GF-D8 (cell line): ENCODE data around the gene FHL2.

ENCODE experiments used
- DNase-seq: peaks from one replicate; lab custom pipeline; 2025; lab: John Stamatoyannopoulos, UW

FHL2 gene

GRCh38 chr2:105397025-105397722 lies 1.7 kb downstream of the FHL2 start:
- no peak for DNase-seq

- DNase-seq, result no peak
Measured at GRCh38 chr2:105396254-105397024, 2.4 kb downstream of the FHL2 start.

- DNase-seq, result no peak
Measured at GRCh38 chr2:105395691-105396090, 3.2 kb downstream of the FHL2 start.

GRCh38 chr2:105394951-105395611 lies 3.8 kb downstream of the FHL2 start:
- no peak for DNase-seq

GRCh38 chr2:105393373-105394055 lies 5.3 kb downstream of the FHL2 start:
- no peak for DNase-seq

GRCh38 chr2:105391763-105392662 lies 6.8 kb downstream of the FHL2 start:
- DNase-seq, result no peak

- DNase-seq, result no peak
Measured at GRCh38 chr2:105391058-105391627, 7.7 kb downstream of the FHL2 start.

GRCh38 chr2:105390454-105390853 lies 8.4 kb downstream of the FHL2 start:
- DNase-seq, result no peak

- no peak for DNase-seq
Measured at GRCh38 chr2:105388971-105389381, 9.9 kb downstream of the FHL2 start.

GRCh38 chr2:105387225-105387624 lies 11.6 kb downstream of the FHL2 start:
- no peak for DNase-seq

GRCh38 chr2:105385731-105386540 lies 12.9 kb downstream of the FHL2 start:
- DNase-seq, result no peak

- no peak for DNase-seq
Measured at GRCh38 chr2:105384861-105385260, 14.0 kb downstream of the FHL2 start.

GRCh38 chr2:105384216-105384615 lies 14.6 kb downstream of the FHL2 start:
- DNase-seq, result no peak

- DNase-seq, result no peak
Measured at GRCh38 chr2:105383432-105384166, 15.3 kb downstream of the FHL2 start.

- no peak for DNase-seq
Measured at GRCh38 chr2:105382177-105382576, 16.7 kb downstream of the FHL2 start.

GRCh38 chr2:105381101-105381668 lies 17.7 kb downstream of the FHL2 start:
- no peak for DNase-seq

GRCh38 chr2:105380432-105381100 lies 18.3 kb downstream of the FHL2 start:
- DNase-seq, result peak; percentile 44

- peak; percentile 77 for DNase-seq
Measured at GRCh38 chr2:105379741-105380186, 19.1 kb downstream of the FHL2 start.
